HG03521 (cell line): Measurements from ENCODE around the gene PLD4.
A peak's percentile ranks its signal among the peaks of the same experiment; 100 is the strongest.
"Not testable (repeated sequence)": the region's sequence is repeated elsewhere in the genome, so short reads cannot be mapped to it uniquely, and the experiment has no call there.

ENCODE experiments used
- ATAC-seq: cut with Tn5 transposase; IDR thresholded peaks from one replicate; pipeline ENCODE4 v1.9.1; 2021; ENCODE audit warnings: mild to moderate bottlenecking, moderate library complexity; ENCODE audit not compliant: unreplicated experiment

PLD4 gene

DNA sequence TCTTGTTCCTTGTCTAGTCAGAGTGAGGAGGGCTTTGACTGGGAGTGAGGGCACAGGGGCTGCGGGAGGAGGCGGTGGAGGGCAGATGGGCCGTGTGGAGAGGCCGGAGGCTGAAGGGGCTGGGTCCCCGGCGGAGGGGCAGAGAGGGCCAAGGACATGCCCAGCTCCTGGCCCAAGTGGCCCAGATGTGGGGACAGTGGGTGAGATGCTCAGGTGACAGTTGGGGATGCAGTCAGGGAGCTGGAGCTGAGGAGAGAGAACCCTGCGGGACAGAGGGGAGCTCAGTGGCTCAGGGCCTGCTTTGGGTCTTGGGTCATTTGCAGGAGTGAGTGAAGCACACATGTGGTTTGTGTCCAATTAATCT, 26.5 kb upstream of the PLD4 start:
- ATAC-seq = no peak

DNA sequence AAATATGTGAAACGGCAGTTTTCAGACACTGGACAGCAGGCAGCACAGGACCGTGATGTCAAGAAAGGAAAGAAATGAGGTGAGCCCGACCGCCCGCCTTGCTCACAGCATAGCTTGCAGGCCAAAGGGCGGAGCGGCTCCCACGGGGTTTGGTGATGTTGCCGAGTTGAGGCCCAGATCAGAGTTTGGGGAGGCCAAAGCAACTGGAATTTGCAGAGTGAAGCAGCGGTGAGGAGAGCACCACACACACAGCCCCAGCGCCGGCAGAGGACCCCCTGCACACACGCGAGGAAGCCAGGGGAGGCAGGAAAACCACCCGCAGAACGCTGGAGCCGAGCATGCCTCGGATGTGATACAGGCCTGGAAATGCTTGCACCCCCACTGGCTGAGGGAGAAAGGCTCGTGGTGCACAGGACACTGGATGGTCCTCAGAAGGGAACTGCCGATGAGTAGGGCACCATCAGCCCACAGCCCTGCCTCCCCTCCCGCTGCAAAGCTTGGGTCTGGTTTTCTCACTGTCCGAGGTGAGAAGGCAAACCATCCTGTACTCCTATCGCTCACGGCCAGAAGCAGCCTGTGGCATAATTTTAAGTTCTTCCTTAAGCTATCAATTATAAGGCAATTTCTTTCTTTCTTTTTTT, 25.7 kb upstream of the PLD4 start:
- no peak for ATAC-seq

DNA sequence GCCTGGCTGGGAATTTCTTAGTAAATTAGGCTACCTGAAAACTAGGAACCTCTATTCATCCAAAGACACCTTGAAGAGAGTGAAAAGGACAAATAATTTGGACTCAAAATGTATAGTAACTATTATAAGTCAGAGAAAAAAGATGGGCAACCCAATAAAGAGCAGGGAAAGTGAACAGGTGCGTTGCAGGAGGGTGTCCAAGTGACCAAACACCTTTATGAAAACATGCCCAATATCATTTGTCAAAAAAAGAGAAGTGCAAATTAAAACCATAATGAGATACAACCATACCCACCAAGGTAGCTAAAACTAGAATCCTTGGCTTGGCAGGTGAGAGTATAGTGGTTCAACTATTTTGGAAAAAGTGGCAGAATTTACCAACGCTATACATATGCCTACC, 24.9 kb upstream of the PLD4 start:
- no peak for ATAC-seq

DNA sequence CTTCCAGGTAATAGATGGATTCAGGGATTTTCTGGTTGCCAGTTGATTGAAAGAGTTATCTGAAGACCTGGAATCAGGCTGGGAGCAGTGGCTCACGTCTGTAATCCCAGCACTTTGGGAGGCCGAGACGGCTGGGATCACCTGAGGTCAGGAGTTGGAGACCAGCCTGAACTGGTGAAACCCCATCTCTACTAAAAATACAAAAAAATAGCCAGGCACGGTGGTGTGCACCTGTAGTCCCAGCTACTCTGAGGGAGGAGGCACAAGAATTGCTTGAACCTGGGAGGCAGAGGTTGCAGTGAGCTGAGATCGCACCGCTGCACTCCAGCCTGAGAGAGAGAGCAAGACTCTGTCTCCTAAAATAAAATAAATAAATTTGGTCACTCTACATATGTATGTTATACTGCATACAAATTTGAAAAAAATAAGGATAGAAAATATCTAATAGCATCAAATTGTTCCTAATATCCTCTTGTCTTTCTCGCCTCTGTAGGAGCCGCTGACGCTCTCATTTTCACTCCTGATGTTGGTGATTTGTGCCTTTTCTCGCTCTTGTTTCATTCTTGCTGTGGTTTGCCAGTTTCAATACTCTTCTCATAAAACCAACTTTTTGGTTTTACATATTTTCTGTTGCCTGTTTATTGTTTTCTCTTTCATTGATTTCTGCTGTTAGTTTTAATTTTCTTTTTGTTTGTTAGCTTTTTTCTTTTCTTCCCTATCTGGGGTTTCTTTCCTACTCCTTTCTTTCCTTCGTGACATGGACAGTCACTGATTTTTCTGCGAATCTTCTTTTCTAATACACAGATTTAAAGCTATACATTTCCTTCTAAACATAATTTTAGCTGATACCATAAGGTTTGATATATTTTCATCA, 23.8 kb upstream of the PLD4 start:
- no peak for ATAC-seq

DNA sequence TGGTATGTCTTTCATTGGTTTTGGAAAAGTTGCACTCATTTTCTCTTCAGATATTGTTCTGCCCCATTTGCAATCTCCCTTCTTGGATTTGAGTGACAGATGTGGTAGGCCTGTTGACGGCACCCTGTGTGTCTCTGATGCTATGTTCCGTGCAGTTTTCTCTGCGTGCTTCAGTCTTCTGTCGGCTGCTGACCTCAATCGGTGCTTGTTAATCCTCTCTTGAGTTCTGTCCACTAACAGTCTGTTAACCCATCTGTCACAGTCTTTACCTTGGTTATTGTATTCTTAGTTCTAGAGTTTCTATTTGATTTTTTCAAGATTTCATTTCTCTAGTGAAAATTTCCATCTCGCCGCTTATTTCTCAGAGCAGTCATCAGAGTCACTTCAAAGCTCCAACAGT, 20.7 kb upstream of the PLD4 start:
- ATAC-seq = no peak

DNA sequence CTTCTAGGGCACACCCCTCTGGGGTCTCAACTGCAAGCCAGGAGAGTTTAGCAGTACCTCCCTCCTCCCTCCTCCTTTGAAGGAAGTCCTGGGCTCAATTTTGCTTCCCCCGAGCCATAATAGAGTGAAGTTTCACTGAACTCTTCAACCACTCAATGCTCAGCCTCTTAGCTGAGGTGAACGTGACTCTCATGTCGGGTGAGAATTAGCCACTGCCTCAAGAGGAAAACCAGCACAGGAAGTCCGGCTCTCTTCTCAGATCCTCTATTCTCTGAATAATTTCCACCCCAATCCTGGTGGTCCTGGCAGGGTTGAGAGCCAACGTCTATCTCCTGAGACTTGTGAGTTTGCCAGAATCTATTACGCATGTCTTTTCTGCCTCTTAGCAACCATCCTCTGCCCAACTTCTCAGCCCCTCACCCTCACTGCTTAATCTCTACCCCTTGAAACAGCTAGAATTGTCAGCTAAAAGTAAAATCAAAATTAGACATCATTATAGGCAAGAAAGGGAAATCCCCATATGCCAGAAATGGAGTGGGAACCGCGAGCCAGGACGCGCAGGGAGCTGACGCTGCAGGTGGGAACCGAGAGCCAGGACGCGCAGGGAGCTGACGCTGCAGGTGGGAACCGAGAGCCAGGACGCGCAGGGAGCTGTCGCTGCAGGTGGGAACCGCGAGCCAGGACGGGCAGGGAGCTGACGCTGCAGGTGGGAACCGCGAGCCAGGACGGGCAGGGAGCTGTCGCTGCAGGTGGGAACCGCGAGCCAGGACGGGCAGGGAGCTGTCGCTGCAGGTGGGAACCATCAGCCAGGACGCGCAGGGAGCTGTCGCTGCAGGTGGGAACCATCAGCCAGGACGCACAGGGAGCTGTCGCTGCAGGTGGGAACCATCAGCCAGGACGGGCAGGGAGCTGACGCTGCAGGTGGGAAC, 19.8 kb upstream of the PLD4 start:
- not testable (repeated sequence) for ATAC-seq

DNA sequence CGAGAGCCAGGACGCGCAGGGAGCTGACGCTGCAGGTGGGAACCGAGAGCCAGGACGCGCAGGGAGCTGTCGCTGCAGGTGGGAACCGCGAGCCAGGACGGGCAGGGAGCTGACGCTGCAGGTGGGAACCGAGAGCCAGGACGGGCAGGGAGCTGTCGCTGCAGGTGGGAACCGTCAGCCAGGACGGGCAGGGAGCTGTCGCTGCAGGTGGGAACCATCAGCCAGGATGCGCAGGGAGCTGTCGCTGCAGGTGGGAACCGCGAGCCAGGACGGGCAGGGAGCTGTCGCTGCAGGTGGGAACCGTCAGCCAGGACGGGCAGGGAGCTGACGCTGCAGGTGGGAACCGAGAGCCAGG, 19.1 kb upstream of the PLD4 start:
- not testable (repeated sequence) for ATAC-seq

DNA sequence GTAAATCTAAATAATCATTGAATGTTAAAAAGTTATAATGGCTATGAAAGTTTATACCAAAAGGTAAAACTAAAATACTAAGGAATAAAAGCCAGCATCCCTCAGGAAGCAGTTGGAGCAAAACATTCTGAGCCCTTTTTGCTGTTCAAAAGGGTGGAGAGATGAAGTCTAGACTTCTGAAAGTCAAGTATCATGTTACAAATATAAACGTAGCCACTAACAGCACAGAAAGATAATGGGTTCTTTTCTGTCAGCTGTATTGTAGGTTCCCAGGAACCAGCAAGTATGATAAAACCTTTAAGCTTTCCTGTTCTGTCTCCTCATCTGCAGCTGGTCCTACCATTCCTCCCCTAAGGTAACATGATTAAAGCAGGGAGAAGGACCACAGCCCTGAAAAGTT, 16.4 kb upstream of the PLD4 start:
- ATAC-seq = no peak

DNA sequence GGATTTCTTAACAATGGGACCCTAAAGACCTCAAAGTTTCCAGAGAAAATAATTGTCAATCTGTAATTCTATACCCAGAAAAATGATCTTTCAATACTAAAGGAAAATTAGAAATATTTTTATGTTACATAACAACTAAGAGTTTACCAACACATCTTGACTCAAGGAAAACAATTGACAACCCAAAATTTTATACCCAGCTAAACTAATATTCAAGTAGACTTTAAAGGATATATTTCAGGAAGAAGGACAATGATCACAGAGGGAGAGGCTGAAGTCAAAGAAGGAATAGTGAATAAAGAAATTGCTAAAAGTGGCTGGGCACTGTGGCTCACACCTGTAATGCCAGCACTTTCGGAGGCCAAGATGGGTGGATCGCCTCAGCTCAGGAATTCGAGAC, 12.6 kb upstream of the PLD4 start:
- no peak for ATAC-seq

DNA sequence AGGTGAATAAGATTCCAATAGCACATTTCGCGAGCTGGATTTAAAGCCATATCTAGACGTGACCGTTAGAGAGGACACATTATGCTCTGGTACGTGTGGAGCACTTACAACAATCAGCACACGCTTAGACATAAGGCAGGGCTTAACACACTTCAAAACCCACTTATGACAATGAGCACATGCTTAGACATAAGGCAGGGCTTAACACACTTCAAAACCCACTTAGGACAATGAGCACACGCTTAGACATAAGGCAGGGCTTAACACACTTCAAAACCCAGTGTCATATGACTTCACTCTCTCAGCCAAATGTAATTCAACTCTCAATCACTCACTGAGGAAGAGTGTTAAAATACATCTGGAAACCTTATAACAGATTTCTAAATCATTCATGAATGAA, 11.2 kb upstream of the PLD4 start:
- no peak for ATAC-seq

DNA sequence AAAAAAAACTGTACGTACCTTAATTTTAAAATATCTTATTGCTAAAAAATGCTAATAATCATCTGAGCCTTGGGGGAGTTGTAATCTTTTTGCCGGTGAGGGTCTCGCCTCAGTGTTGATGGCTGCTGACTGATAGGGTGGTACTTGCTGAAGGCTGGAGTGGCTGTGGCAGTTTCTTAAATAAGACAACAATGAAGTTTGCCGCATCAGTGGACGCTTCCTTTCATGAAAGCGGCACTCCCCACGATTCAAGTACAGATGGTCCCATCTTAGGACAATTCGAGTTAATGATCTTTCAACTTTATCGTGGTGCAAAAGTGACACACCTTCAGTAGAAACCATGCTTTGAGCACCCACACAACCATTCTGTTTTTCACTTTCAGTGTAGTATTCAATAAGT, 7.6 kb upstream of the PLD4 start:
- ATAC-seq = no peak

DNA sequence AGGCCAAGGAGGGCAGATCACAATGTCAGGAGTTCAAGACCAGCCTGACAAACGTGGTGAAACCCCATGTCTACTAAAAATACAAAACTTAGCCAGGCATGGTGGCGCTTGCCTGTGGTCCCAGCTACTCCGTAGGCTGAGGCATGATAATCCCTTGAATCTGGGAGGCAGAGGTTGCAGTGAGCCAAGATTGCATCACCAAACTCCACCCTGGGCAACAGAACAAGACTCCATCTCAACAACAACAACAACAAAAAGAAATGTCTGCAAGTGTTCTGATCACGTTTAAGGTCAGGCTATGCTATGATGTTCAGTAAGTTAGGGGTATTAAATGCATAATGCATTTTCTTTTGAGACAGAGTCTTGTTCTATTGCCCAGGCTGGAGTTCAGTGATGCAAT, 6.7 kb upstream of the PLD4 start:
- ATAC-seq = no peak

DNA sequence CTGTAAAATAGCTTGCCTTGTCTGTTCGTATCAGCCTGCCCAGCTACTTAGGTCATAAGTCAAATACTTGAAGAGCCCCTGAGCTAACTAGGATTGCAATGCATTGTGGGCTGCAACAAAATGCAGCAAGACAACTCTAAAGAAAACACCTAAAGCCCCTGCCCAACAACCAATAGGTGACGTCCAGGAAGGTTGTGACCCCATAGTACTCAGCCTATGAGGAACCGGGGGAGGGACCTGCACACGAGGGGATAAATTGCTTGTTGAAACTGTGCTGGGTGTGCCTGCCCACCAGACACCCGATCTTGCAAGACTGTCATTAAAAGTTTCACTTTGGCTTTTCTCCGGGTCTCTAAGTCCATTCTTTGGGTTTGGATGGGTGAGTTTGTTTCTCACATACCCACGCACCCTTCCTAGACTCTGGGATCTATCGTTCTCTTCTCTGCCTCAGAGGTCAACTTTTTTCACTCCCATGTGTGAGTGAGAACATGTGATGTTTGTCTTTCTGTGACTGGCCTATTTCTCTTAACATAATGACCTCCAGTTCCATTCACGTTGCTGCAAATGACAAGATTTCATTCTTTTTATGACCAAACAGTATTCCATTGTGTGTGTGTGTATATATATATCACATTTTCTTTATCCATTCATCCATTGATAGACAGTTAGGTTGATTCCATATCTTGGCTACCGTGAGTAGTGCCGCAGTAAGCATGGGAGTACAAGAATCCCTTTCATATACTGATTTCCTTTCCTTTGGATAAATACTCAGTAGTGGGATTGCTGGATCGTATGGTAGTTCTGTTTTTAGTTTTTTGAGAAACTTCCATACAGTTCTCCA, 5.3 kb upstream of the PLD4 start:
- not testable (repeated sequence) for ATAC-seq

DNA sequence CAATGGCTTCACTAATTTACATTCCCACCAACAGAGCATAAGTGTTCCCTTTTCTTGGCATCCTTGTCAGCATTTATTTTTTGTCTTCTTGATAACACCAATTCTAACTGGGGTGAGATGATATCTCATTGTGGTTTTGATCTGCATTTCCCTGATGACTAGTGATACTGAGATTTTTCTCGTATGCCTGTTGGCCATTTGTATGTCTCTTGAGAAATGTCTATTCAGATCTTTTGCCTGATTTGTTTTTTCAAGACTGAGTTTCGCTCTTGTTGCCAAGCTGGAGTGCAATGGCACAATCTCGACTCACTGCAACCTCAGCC, 4.7 kb upstream of the PLD4 start:
- ATAC-seq = no peak

DNA sequence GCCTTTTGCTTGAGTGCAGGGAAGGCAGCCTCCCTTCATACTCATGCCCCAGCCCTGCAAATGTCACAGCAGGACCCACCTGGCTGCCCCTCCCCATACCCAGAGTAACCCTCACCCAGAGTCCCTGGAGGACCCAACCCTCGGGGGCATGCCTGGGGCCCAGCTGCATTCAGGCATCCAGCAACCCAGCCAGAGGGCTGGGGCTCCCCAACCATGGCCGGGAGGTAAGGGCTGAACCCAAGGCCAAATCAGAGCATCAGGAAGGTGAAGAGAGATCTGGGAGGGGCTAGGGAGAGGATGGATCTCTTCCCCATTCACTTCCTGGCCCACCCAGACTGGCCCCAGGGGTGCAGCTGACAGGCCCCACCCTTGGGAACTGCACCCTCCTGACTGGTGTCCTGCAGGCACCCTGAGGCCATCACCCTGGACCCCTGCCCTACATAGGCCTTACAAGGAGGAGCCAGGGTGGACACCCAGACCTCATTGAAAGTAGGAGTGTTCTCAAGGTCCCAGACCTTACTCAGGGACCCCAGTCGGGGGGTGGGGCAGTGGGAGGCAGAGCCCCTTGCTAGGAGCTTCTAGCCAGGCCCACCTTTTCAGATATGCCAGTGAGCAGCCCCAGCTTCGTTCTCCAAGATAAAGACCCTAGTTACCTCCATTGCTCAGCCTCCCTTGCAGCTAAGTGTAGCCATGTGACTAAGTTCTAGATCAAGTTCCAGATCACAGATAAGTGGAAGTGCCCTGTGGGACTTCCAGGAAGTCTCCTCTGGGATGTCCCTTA, 849 bp upstream of the PLD4 start:
- no peak for ATAC-seq

DNA sequence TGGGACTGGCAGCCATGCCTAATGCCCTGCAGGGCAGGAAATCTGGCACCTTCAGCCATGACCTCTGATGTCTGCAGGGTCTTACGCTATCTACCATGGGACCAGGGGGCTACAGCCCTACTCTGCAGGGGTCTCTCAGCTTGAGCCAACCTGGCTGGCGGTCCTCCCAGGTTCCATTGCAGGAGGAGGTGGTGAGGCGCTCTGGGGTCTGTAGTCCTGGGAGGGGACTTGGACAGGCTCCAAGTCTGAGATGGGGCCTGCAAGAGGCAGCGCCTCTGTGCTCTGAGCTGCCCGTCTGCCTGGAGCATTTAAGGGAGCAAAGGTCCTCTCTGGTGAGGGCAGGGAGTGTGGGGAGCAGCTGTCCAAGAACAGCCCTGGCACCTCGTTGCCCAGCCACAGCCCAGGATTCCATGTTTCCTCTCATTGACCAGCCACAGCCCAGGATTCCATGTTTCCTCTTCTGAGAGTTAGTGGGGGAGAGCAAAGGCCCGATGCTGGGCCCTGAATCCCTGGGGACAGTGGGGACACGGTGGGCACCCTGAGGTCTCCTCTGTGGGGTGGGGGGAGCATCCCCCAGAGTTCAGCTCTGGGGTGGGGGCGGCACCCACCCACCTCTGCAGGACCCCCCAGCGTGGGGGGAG, 655 bp downstream of the PLD4 start:
- ATAC-seq = no peak

DNA sequence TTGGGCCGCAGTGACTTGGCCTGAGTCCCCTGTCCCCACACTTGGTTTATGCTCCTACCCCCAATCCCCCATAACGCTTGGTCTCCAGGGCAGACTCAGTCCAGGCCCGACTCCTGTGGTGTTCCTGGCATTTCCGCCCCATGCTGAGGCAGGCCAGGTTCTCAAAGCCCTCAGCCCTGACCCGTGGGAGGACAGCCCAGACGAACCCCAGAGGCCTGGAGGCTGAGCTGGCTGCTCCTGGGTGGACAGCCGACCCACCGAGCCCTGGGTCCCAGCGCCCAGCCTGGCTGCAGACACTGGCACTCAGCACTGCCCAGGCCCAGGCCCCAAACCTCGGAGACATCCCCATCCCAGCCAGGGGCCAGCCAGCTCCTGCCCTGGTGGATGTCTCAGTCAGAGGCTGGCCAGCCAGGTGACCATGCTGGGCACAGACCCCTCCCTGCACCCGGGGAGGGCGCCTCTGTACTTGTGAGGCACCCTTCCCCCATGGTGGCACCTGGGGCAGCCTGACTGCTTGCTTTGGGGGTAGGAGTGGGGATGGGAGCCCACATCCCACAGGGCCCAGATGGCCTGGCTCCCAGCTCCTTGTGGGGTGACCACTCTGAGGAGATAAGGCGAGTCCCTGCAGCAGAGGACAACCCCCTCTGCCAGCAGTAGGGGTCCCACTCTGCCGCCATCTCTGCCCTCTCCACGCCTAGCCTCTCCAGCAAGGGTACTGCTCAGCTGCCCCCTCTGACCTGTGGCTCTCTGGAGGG, 1.4 kb downstream of the PLD4 start:
- no peak for ATAC-seq

DNA sequence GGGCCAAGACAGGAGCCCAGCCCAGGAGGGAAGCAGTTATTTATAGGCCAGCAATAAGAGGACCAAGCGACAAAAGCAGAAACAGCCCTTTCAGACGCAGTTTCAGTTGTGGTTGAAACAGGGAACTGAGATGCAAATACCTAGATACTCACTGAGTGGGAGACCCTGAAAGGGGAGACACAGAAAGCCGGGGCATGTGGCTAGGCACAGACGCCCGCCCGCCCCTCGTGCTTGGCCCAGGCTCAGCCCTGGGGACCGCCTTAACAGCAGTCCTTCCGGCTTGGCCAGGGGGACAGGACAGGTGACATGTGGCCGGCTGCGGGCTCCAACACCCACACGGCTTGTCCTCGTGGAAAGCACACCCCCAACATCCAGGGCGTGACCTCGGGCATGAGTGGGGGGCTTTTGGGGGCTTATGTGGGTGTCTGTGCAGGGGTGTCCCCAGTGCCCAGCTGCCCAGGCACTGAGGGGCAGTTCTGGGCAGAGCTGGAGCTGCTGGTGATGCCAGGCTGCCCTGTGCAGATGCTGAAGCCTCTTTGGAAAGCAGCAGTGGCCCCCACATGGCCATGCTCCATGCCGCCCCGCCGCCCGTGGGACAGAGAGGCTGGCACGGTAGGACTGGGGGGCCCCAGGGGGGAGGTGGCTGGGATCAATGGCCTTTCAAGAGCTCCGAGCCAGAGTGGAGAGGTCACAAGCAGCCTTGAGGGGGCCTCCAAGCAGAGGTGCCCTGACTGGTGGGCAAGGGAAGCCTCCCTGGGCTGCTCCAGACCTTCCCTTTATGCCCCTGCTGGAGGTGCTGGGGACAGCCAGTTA, 2.1 kb downstream of the PLD4 start:
- peak; percentile 80 for ATAC-seq
